ENCODE results near the gene PLA2G2D.
"Not testable (repeated sequence)": the region's sequence is repeated elsewhere in the genome, so short reads cannot be mapped to it uniquely, and the experiment has no call there.

Gene PLA2G2D

DNA sequence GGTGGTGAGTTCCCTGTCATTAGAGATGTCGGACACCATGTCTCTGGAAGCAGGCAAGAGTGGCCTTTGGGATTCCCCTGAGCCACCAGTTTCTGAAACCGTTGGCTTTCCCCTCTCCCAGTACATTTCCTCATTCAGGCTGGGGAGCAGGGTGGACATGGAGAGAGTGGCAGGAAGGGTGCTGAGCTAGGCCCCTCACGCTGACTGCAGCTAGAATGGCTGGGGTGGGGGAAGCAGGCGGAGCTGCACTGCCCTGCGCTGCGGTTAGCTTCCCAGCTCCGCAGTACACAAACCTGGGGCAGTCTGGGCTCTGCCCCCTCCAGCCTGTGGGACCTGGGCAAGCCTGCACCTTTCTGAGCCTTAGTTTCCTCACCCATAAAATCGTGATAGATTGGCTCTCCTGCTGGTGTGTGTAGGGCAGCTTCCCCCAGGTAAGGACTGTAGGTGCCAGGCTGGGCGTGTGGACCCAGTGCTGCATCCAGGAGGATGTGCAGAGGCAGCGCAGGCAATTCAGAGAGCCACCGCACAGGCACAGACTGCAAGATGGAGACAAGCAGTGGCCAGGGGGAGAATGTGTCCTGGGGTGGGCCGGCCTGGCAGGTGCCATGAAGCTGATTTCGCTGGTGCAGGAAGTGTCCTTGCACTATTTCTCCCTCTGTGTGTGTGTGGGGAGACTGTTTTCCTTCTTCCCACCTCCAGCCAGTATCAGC lies 22.8 kb upstream of the PLA2G2D start:
- DNase-seq (ENCODE audit: low read depth in 2 of 2), result no peak

DNA sequence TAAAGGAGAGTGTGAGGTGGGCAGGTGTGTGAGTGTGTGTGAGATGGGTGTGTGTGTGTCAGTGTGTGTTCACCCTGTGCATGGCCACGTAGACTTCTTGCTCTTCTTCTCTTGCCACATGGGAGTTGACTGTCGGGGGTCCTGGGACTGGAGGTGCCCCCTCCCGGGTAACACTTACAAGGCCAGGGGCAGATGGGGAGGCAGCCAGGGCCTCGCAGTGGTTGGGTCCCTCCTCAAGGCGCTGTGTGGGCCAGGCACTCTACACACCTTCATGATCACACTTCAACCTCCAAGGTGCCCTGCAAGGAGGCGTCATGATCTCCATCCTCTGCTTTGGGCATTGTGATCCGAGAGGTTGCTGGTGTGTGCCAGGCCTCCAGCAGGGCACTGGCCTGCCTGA lies 22.1 kb upstream of the PLA2G2D start:
- DNase-seq (ENCODE audit: low read depth in 2 of 2), result no peak

DNA sequence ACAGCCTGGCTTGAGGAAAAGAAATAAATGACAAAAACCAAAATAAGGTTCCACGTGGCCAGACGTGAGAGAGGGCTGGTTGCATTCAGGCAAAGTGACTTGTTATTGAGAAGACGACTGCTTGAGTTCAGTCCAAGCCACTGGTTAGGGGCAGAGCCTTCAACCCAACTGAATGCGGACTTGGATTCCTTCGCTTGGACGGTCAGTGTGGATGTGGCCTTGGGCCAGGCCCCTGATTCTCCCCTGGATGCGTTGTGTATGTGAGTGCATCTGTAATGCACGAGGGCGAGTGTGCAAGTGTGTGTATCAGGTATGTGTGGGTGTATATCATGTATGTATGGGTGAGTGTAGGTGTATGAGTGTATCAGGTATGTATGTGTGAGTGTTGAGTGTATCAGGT lies 21.7 kb upstream of the PLA2G2D start:
- DNase-seq (ENCODE audit: low read depth in 2 of 2), result no peak

DNA sequence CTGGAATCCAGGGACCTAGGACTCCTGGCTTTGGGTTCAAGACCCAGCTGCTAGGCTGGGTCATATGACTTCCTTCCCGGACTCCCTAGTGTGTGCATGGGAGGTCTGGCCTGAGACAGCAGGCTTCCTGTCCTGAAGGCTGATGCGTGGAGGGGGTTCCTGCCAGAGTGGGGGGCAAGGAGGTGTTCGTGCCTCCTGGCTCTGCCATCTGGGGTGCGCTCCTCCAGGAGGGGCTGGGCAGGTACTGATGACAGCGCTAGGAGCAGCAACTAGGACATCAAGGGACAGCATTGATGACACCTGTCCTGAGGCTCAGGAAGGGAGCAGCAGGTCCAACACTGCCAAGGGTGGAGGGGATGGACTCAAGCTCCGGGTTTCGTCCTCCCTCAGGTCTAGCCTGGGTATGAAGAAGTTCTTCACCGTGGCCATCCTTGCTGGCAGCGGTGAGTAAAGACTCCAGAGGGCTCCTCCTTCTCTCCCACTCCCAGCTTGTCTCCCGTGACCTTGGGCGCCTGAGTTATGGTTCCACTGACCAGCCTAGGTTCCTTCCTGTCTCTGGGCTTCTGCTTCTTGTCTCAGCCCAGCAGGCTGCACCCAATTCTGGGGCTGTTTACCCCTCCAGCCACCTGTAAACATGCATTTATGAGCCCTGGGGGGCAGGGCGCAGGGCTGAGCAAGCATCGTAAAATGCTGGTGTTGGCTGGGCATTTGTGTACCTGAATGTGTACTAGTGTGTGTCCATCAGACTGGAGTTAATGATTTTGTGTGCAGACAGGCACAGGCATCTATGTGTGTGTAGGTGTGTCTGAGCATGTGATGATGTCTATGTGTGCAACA lies 20.7 kb upstream of the PLA2G2D start:
- DNase-seq (ENCODE audit: low read depth in 2 of 2), result no peak

DNA sequence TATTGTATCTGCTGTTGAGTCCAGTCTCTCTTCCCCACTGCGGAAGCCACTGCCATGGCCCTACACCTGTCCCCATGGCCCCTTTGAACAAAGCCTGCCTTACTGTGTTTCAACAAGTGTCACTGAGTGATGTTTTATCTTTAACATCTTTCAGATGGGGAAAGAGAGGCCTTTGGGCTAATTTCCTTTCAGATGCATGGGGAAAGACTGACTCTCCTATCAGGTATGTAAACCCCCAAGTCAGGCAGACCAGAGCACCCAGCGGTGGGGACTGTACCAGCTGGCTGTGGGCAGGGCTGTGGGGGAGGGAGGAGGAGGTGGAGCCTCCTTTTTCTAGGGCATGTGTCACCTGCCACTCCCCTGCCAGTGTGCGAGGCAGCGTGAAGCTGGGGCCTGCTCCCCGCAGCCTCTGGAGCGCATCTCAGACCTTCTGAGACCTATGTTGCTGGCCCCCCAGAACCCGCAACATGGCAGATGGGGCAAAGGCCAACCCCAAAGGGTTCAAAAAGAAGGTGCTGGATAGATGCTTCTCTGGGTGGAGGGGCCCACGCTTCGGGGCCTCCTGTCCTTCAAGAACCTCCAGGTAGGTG lies 19.7 kb upstream of the PLA2G2D start, which contains the start of gene PLA2G2F:
TSS of gene PLA2G2F (plus strand) at position 363 of the 590 bp plus-strand sequence. CDS start at position 468, 105 bp downstream.
- DNase-seq (ENCODE audit: low read depth in 2 of 2), result no peak

GRCh38 chr1:20138346-20138745 lies 19.0 kb upstream of the PLA2G2D start:
- no peak for DNase-seq (ENCODE audit: low read depth in 2 of 2)

DNA sequence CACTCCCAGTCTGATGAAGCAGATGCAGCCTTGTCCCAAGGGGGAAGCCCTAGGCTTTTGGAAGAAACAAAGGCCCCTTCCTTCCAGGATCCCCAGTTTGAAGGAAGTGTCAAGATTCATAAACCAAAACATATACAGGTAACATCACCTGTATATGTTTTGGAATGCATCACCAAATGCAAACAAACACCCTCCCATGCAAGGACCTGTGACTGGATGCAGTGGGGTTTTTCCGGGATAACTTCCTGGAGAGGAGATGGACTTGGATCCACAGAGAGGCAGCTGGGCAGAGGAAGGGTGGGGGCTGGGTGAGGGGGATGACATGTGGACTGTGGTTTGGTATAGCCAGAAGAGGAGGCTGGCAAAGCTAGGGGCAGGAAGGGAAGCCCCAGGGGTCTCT lies 18.3 kb upstream of the PLA2G2D start:
- no peak for DNase-seq (ENCODE audit: low read depth in 2 of 2)

- no peak for DNase-seq (ENCODE audit: low read depth in 2 of 2)
Measured at GRCh38 chr1:20137055-20137454, 17.7 kb upstream of the PLA2G2D start.

DNA sequence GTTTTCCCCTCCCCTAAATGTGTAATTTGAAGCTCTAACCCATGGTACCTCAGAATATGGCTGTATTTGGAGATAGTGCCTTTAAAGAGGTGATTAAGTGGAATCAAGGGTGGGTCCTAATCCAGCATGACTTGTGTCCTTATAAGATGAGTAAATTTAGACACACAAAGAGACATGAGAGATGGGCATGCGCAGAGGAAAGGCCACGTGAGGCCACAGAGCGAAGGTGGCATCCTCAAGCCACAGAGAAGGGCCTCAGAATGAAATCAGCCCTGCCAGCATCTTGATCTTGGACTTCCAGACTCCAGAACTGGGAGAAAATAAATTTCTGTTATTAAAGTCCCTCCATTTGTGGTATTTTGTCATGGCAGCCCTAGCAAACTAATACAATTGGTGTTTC lies 16.9 kb upstream of the PLA2G2D start:
- DNase-seq (ENCODE audit: low read depth in 2 of 2), result no peak

DNA sequence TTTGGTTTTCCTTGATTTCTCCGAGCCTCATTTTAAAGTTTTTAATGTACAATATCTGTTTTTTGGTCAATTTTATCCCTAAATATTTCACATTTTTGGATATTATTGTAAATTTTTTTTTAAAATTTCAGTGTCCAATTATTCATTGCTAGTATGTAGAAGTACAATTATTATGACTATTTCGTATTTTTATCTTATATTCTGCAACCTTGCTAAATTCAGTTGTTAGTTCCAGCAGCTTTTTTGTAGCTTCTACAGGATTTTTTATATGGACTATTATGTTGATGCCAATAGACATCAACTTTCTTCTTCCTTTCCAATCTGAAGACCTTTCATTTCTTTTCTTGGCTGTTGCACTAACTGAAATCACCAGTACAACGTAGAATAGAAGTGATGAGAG lies 15.7 kb upstream of the PLA2G2D start:
- no peak for DNase-seq (ENCODE audit: low read depth in 2 of 2)

DNA sequence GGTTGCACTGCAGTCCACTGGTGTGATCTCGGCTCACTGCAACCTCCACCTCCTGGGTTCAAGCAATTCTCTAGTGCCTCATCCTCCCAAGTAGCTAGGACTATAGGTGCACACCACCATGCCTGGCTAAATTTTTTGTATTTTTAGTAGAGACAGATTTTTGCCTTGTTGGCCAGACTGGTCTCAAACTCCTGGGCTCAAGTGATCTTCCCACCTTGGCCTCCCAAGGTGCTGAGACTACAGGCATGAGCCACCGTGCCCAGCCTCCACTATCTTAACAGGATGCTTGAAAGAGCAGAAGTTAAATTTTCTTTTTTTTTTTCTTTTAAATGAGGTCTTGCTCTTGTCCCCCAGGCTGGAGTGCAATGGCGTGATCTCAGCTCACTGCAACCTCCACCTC lies 11.2 kb upstream of the PLA2G2D start:
- DNase-seq (ENCODE audit: low read depth in 2 of 2), result not testable (repeated sequence)

DNA sequence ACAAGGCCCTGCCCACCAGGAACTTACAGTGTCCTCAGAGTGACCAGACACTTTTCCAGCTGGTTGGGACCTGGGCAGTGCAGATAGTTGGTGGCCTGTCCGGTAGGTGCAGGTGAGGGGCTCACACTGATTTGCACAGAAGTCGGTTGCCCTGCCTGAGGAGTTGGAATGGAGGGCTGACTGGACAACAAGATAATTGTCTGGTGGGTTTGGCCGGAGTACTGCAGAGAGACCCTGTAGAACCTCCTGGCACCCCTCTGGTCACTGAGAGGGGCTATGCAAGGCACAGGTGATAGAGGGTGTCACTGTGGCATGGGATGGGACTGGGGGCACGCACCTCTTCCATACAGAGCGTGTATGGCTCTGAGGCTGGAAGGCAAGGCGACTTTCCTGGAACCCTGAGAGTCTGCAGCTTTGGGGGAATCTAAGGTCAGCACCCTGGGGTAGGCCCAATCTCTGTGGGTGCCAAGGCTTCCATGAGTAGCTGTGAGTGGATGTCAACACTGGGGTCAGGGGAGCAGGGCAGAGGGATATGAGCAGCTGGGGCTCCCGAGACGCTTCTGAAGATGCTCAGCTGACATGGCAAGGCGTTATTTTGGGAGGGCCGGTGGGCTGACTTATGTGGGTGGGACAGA lies 7.6 kb upstream of the PLA2G2D start:
- DNase-seq (ENCODE audit: low read depth in 2 of 2), result no peak

GRCh38 chr1:20126041-20126805 lies 6.9 kb upstream of the PLA2G2D start:
- DNase-seq (ENCODE audit: low read depth in 2 of 2), result no peak

DNA sequence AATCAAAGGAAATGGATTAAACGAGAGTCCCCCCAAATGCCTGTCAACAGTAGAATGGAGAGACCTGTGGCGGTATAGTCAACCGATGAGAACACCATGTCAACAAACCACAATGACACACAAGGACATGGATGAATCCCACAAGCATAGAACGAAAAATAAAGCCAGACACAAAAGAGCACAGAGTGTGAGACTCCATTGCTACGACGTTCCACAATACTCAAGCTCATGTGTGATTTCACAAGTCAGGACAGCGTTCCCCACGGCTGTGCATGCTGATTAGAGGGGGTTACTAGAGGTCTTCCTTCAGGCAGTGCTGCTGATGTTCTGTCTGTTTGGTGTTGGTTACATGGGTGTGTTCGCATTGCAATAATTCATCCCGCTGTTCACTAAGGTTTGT lies 5.8 kb upstream of the PLA2G2D start:
- DNase-seq (ENCODE audit: low read depth in 2 of 2), result no peak

- no peak for DNase-seq (ENCODE audit: low read depth in 2 of 2)
Measured at GRCh38 chr1:20124456-20125057, 5.2 kb upstream of the PLA2G2D start.

DNA sequence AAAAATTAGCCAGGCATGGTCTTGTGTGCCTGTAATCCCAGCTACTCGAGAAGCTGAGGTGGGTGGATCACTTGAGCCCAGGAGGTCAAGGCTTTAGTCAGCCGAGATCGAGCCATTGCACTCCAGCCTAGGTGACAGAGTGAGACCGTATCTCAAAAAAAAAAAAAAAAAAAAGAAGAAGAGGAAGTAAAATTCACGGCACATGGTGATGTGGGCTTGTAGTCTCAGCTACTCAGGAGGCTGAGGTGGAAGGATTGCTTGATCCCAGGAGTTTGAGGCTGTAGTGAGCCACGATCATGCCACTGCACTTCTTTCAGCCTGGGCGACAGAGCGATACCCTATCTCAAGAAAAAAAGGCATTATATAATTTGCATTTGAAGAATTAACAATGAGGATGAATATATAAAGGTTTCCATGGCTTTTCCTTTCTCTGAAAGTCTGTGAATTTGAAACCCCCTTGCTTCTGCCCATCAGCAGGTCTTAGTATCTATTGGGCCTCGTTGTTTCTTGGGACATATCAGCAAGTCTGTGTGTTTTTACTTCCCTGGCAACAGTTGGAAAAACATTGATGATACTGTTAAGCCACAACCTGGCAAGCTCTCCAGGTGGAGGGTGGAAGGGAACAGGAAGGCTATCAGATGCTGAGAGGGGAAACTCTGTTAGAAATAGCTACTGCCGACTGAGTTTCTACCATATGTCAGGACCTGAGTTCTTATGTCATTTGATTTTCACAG lies 4.6 kb upstream of the PLA2G2D start:
- DNase-seq (ENCODE audit: low read depth in 2 of 2), result no peak

- DNase-seq (ENCODE audit: low read depth in 2 of 2), result no peak
Measured at GRCh38 chr1:20120796-20121195, 1.5 kb upstream of the PLA2G2D start.

DNA sequence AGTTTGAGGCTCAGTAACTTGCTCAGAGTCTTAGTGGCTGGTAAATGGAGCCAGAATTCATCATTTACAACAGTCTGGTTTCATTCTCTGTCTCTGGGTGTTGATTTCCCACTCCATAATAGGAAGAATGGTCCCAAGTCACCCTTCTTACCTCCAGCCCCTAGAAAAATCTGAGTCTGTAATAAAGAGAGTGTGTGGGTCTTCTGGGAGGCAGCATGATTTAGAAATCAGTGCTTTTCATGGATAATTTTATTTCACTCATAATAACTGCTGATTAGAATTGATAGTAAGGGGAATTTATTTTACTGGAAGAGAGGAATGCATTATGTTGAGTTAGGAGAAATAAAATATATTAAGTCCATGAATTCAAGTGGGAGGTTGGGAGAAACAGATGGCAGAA lies 2.1 kb downstream of the PLA2G2D start:
- DNase-seq (ENCODE audit: low read depth in 2 of 2), result no peak

GRCh38 chr1:20115916-20116315 lies 3.4 kb downstream of the PLA2G2D start:
- DNase-seq (ENCODE audit: low read depth in 2 of 2), result no peak

GRCh38 chr1:20115479-20115878 lies 3.9 kb downstream of the PLA2G2D start:
- DNase-seq (ENCODE audit: low read depth in 2 of 2), result no peak

Measured in activated CD4-positive, alpha-beta T cell treated with anti-CD3 and anti-CD28 coated beads for 24 hours (primary cell).